ENCODE data around the gene OTOF. TPM values are rescaled to one million over a fixed set of nuclear protein-coding genes. Genes with fewer than 3 reads are reported as not detected.
A peak's percentile ranks its signal among the peaks of the same experiment; 100 is the strongest.

OTOF gene
- total and polyA plus RNA-seq, 2 donors (not counting 1 experiment from before 2014, with no cell fraction given): not detected

DNA sequence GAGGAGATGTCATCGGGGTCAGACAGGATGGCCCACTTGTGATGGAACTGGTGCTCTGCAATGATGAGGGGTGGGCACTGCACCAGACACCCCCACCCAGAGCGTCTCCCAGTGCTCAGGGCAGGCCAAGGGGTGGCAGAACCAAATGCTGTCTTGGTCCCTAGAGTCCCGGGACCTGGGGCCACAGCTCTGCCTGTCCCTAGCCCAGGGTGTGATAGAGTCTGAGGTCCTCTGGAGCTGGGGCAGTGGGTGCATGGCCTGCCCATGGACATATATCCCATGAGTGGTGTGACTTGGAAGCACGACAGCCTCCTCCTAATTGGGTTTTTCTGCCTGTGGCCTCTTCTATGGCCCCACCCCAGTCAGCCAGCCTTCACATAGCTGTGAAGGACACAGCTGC, 6.7 kb upstream of the OTOF start:
- Histone ChIP-seq H4K20me1 (ENCODE audit: control insufficient read depth, extremely low read depth, insufficient read depth, low read length) (no peaks in the 10 kb centered on the region), H3K9ac (ENCODE audit: insufficient read depth, low read length) (no peak overlapping the region), H3K36me3 (ENCODE audit: control insufficient read depth, insufficient read depth, low read length) (no peaks in the 10 kb centered on the region), H3K9me3 (ENCODE audit: control insufficient read depth, insufficient read depth, low read depth, low read length) (no peaks in the 10 kb centered on the region), H3K27me3 (ENCODE audit: control insufficient read depth, insufficient read depth, low read length) (peaks cover 10% of the 10 kb centered on the region), H3K4me3 (replicated peaks in 1 of 4; ENCODE audit: control extremely low read depth in 1 of 4, insufficient read depth in 1 of 4, low read depth in 3 of 4, low read length in 4 of 4) (no peak overlapping the region), H3K4me1 (ENCODE audit: control insufficient read depth, extremely low read depth, insufficient read depth, low read length) (no peaks in the 10 kb centered on the region), H3K79me2 (ENCODE audit: control insufficient read depth, insufficient read depth, low read length) (no peaks in the 10 kb centered on the region), H3K27ac (ENCODE audit: insufficient read depth, low read length) (no peak overlapping the region), H3K4me2 (ENCODE audit: extremely low read depth, insufficient read depth, low read length) (no peak overlapping the region), H2AFZ (ENCODE audit: low read length) (no peak overlapping the region)
- DNase-seq (ENCODE audit: low read depth in 2 of 2): no peak
- TF ChIP-seq, protein P1, sequence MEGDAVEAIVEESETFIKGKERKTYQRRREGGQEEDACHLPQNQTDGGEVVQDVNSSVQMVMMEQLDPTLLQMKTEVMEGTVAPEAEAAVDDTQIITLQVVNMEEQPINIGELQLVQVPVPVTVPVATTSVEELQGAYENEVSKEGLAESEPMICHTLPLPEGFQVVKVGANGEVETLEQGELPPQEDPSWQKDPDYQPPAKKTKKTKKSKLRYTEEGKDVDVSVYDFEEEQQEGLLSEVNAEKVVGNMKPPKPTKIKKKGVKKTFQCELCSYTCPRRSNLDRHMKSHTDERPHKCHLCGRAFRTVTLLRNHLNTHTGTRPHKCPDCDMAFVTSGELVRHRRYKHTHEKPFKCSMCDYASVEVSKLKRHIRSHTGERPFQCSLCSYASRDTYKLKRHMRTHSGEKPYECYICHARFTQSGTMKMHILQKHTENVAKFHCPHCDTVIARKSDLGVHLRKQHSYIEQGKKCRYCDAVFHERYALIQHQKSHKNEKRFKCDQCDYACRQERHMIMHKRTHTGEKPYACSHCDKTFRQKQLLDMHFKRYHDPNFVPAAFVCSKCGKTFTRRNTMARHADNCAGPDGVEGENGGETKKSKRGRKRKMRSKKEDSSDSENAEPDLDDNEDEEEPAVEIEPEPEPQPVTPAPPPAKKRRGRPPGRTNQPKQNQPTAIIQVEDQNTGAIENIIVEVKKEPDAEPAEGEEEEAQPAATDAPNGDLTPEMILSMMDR (conservative IDR thresholded peaks at IDR 0.05 in 1 of 2, IDR thresholded peaks at IDR 0.05 in 1 of 2; ENCODE audit: low read depth in 1 of 2, low read length in 2 of 2): no peak
- TF ChIP-seq EZH2 (IDR thresholded peaks at IDR 0.05; ENCODE audit: low read length, missing control alignments): no peak

DNA sequence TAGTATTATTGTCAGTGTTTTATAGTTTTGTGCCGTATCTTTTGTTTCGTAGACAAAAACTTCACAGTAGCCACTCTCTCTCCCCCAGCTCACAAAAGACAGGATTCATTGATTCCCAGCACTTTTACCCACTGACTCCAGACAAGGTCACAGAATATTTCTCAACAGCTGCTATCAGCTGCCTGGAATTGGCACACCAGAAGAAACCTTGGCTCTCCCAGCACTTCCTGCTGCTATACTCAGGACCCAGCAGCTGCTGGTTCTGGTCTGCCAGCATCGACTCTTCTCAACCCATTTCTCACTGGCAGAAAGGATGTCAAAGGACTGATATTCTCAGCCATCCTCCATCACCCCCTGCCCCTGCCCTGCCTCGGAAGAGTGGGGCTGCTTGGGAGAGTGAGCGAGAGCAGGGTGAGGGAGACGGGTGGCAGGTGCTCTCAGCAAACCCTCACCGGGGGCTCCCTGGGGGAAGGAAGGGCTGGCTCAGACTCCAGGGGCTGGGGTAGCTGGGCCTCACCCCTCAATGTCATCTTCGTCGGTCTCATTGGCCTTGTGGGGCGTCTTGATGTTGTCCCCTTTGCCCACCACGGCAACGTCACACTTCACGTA, 6.1 kb upstream of the OTOF start:
- no peak overlapping the region for H2AFZ ChIP-seq (ENCODE audit: low read length)

DNA sequence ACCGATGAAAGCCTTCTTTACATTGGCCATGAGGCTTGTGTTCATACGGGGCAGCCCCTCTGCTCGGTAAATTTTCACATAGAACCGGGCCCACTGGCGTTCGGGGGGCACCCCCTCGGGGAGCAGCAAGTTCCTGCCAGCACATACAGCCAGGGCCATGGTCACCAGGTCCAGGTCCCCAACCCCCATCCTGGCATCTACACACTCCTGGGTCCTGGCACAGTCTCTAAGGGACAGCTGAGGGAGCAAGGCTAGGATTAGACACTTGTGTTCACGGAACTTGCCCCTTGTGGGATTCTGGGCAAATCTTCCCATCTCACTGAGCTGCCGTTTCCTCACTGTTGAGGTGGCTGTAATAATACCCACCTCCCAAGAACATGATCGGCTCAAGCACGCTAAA, 5.6 kb upstream of the OTOF start:
- Histone ChIP-seq H3K4me1 (ENCODE audit: control insufficient read depth, extremely low read depth, insufficient read depth, low read length) (no peaks in the 10 kb centered on the region), H3K4me2 (ENCODE audit: extremely low read depth, insufficient read depth, low read length) (no peak overlapping the region), H3K4me3 (replicated peaks in 1 of 4; ENCODE audit: control extremely low read depth in 1 of 4, insufficient read depth in 1 of 4, low read depth in 3 of 4, low read length in 4 of 4) (no peak overlapping the region), H2AFZ (ENCODE audit: low read length) (no peak overlapping the region), H3K79me2 (ENCODE audit: control insufficient read depth, insufficient read depth, low read length) (no peaks in the 10 kb centered on the region), H3K36me3 (ENCODE audit: control insufficient read depth, insufficient read depth, low read length) (no peaks in the 10 kb centered on the region), H4K20me1 (ENCODE audit: control insufficient read depth, extremely low read depth, insufficient read depth, low read length) (no peaks in the 10 kb centered on the region), H3K27me3 (ENCODE audit: control insufficient read depth, insufficient read depth, low read length) (peaks cover 10% of the 10 kb centered on the region), H3K9ac (ENCODE audit: insufficient read depth, low read length) (no peak overlapping the region), H3K27ac (ENCODE audit: insufficient read depth, low read length) (no peak overlapping the region), H3K9me3 (ENCODE audit: control insufficient read depth, insufficient read depth, low read depth, low read length) (no peaks in the 10 kb centered on the region)
- TF ChIP-seq EZH2 (IDR thresholded peaks at IDR 0.05; ENCODE audit: low read length, missing control alignments): no peak
- TF ChIP-seq, protein P1 (conservative IDR thresholded peaks at IDR 0.05 in 1 of 2, IDR thresholded peaks at IDR 0.05 in 1 of 2; ENCODE audit: low read depth in 1 of 2, low read length in 2 of 2): no peak
- no peak for DNase-seq (ENCODE audit: low read depth in 2 of 2)

More for the DNA sequence above, 6.1 kb upstream of the OTOF start:
- H3K9me3 ChIP-seq (ENCODE audit: control insufficient read depth, insufficient read depth, low read depth, low read length): no peaks in the 10 kb centered on the region
- peak; percentile 8 to 42 for DNase-seq (ENCODE audit: low read depth in 2 of 2)
- no peak overlapping the region for H3K4me2 ChIP-seq (ENCODE audit: extremely low read depth, insufficient read depth, low read length)
- TF ChIP-seq, protein P1 (conservative IDR thresholded peaks at IDR 0.05 in 1 of 2, IDR thresholded peaks at IDR 0.05 in 1 of 2; ENCODE audit: low read depth in 1 of 2, low read length in 2 of 2): no peak
- TF ChIP-seq EZH2 (IDR thresholded peaks at IDR 0.05; ENCODE audit: low read length, missing control alignments): no peak
- no peaks in the 10 kb centered on the region for H3K4me1 ChIP-seq (ENCODE audit: control insufficient read depth, extremely low read depth, insufficient read depth, low read length)
- H3K36me3 ChIP-seq (ENCODE audit: control insufficient read depth, insufficient read depth, low read length): no peaks in the 10 kb centered on the region
- no peak overlapping the region for H3K9ac ChIP-seq (ENCODE audit: insufficient read depth, low read length)
- H3K4me3 ChIP-seq (replicated peaks in 1 of 4; ENCODE audit: control extremely low read depth in 1 of 4, insufficient read depth in 1 of 4, low read depth in 3 of 4, low read length in 4 of 4): no peak overlapping the region
- no peak overlapping the region for H3K27ac ChIP-seq (ENCODE audit: insufficient read depth, low read length)
- no peaks in the 10 kb centered on the region for H4K20me1 ChIP-seq (ENCODE audit: control insufficient read depth, extremely low read depth, insufficient read depth, low read length)
- no peaks in the 10 kb centered on the region for H3K79me2 ChIP-seq (ENCODE audit: control insufficient read depth, insufficient read depth, low read length)
- H3K27me3 ChIP-seq (ENCODE audit: control insufficient read depth, insufficient read depth, low read length): peaks cover 10% of the 10 kb centered on the region
